H9 (cell line): ENCODE data around the gene SLC41A1. TPM values are rescaled to one million over a fixed set of nuclear protein-coding genes. Genes with fewer than 3 reads are reported as not detected.

Experiments
- DNase-seq: peaks from one replicate; pipeline ENCODE4 v3.0.0-alpha.2; 2017
- H2AFZ ChIP-seq: one replicate; pipeline ENCODE4 v1.6.1; 2013; ENCODE audit warnings: mild to moderate bottlenecking, low read length, control low read depth, moderate library complexity
- H2AK5ac ChIP-seq: 2 replicates; pipeline ENCODE4 v1.6.1; 2013; ENCODE audit warnings: low read length, control low read depth, mixed read lengths; ENCODE audit not compliant: insufficient read length
- H2BK120ac ChIP-seq: one replicate; pipeline ENCODE4 v1.6.1; 2013; ENCODE audit warnings: low read depth, mild to moderate bottlenecking, low read length, control low read depth, inconsistent platforms; ENCODE audit not compliant: poor library complexity, severe bottlenecking
- H2BK12ac ChIP-seq: 2 replicates; pipeline ENCODE4 v1.6.1; 2013; ENCODE audit warnings: low read length, control low read depth, mixed read lengths, low read depth; ENCODE audit not compliant: insufficient read length
- H2BK15ac ChIP-seq: 2 replicates; pipeline ENCODE4 v1.6.1; 2013; ENCODE audit warnings: low read depth, low read length, control low read depth
- H2BK20ac ChIP-seq: one replicate; pipeline ENCODE4 v1.6.1; 2013; ENCODE audit warnings: low read depth, mild to moderate bottlenecking, low read length, control low read depth, inconsistent platforms; ENCODE audit not compliant: poor library complexity, severe bottlenecking
- H2BK5ac ChIP-seq: 2 replicates; pipeline ENCODE4 v1.6.1; 2013; ENCODE audit warnings: low read length, control low read depth, mixed read lengths; ENCODE audit not compliant: insufficient read length
- H3K14ac ChIP-seq: 2 replicates; pipeline ENCODE4 v1.6.1; 2013; ENCODE audit warnings: low read length, control low read depth; ENCODE audit not compliant: insufficient read depth
- H3K18ac ChIP-seq: 2 replicates; pipeline ENCODE4 v1.6.1; 2013; ENCODE audit warnings: low read depth, mild to moderate bottlenecking, mixed read lengths, low read length, control low read depth; ENCODE audit not compliant: insufficient read length
- H3K23ac ChIP-seq: 2 replicates; pipeline ENCODE4 v1.6.1; 2013; ENCODE audit warnings: low read length, control low read depth, mixed read lengths, low read depth; ENCODE audit not compliant: insufficient read length
- H3K23me2 ChIP-seq: 2 replicates; pipeline ENCODE4 v1.6.1; 2013; ENCODE audit warnings: low read depth, mild to moderate bottlenecking, mixed read lengths, low read length, control low read depth; ENCODE audit not compliant: insufficient read length, poor library complexity, severe bottlenecking
- H3K27ac ChIP-seq: 2 replicates; pipeline ENCODE4 v1.5.1; 2013; ENCODE audit warnings: low read length, control low read depth, mixed read lengths, low read depth; ENCODE audit not compliant: insufficient read length
- H3K27me3 ChIP-seq: 2 replicates; pipeline ENCODE4 v1.6.1; 2013; ENCODE audit warnings: low read length, control low read depth, inconsistent platforms; ENCODE audit not compliant: insufficient read depth
- H3K4ac ChIP-seq: 2 replicates; pipeline ENCODE4 v1.6.1; 2013; ENCODE audit warnings: low read depth, mild to moderate bottlenecking, control low read depth, inconsistent platforms, low read length, moderate library complexity
- H3K4me1 ChIP-seq: 2 replicates; pipeline ENCODE4 v1.6.1; 2013; ENCODE audit warnings: low read length, control low read depth, inconsistent platforms; ENCODE audit not compliant: insufficient read depth
- H3K4me2 ChIP-seq: 2 replicates; pipeline ENCODE4 v1.6.1; 2013; ENCODE audit warnings: low read length, control low read depth, mixed read lengths; ENCODE audit not compliant: insufficient read length, insufficient read depth
- H3K56ac ChIP-seq: 2 replicates; pipeline ENCODE4 v1.6.1; 2013; ENCODE audit warnings: low read depth, mild to moderate bottlenecking, mixed read lengths, low read length, control low read depth; ENCODE audit not compliant: insufficient read length
- H3K79me1 ChIP-seq: 2 replicates; pipeline ENCODE4 v1.6.1; 2013; ENCODE audit warnings: low read depth, mild to moderate bottlenecking, moderate library complexity, low read length, control low read depth, inconsistent platforms; ENCODE audit not compliant: insufficient read depth, poor library complexity, severe bottlenecking
- H3K79me2 ChIP-seq: 2 replicates; pipeline ENCODE4 v1.6.1; 2013; ENCODE audit warnings: low read length, control low read depth, inconsistent platforms; ENCODE audit not compliant: insufficient read depth
- H3K9ac ChIP-seq: 2 replicates; pipeline ENCODE4 v1.6.1; 2013; ENCODE audit warnings: low read length, control low read depth, mixed read lengths; ENCODE audit not compliant: insufficient read length; ENCODE audit errors: extremely low read depth
- H3K9me3 ChIP-seq: one replicate; pipeline ENCODE4 v1.6.1; 2013; ENCODE audit warnings: low read depth, low read length, inconsistent platforms; ENCODE audit not compliant: control insufficient read depth
- H3T11ph ChIP-seq: one replicate; pipeline ENCODE4 v1.6.1; 2013; ENCODE audit warnings: mild to moderate bottlenecking, low read length, control low read depth, inconsistent platforms
- H4K20me1 ChIP-seq: one replicate; pipeline ENCODE4 v1.6.1; 2013; ENCODE audit not compliant: control insufficient read depth, insufficient read length, insufficient read depth
- H4K5ac ChIP-seq: 2 replicates; pipeline ENCODE4 v1.6.1; 2013; ENCODE audit warnings: low read depth, mild to moderate bottlenecking, mixed read lengths, low read length, control low read depth; ENCODE audit not compliant: insufficient read length
- H4K8ac ChIP-seq: replicated peaks from 2 replicates; pipeline ENCODE4 v1.6.1; 2013; ENCODE audit warnings: low read length, control low read depth, mixed read lengths, low read depth; ENCODE audit not compliant: insufficient read length
- H4K91ac ChIP-seq: 2 replicates; pipeline ENCODE4 v1.6.1; 2013; ENCODE audit warnings: low read depth, mild to moderate bottlenecking, moderate library complexity, mixed read lengths, low read length, control low read depth; ENCODE audit not compliant: insufficient read length
- H3K27ac Mint-ChIP-seq, 3 experiments: 2 replicates in 2 of 3; 3 replicates in 1 of 3; pipeline ENCODE4 v1.8.0; 2020 to 2021; ENCODE audit warnings: mixed read lengths in 3 of 3, mild to moderate bottlenecking in 1 of 3, moderate library complexity in 1 of 3
- H3K27me3 Mint-ChIP-seq: 2 replicates; pipeline ENCODE4 v1.8.0; 2021; ENCODE audit warnings: low read depth, mild to moderate bottlenecking, moderate library complexity, mixed read lengths
- H3K36me3 Mint-ChIP-seq, 3 experiments: 2 replicates in 2 of 3; 3 replicates in 1 of 3; pipeline ENCODE4 v1.8.0; 2020 to 2021; ENCODE audit warnings: low read depth in 3 of 3, mixed read lengths in 3 of 3; ENCODE audit not compliant: insufficient read depth in 1 of 3
- H3K4me1 Mint-ChIP-seq, 2 experiments: 2 replicates each; pipeline ENCODE4 v1.8.0; 2020; ENCODE audit warnings: mixed read lengths in 2 of 2
- H3K4me3 Mint-ChIP-seq, 2 experiments: 2 replicates in 1 of 2; 3 replicates in 1 of 2; pipeline ENCODE4 v1.8.0; 2020 to 2021; ENCODE audit warnings: mild to moderate bottlenecking in 2 of 2, mixed read lengths in 2 of 2, moderate library complexity in 1 of 2
- H3K9me3 Mint-ChIP-seq, 2 experiments: 2 replicates in 1 of 2; 3 replicates in 1 of 2; pipeline ENCODE4 v1.8.0; 2020; ENCODE audit warnings: mild to moderate bottlenecking in 2 of 2, mixed read lengths in 2 of 2, moderate library complexity in 1 of 2
- CTCF ChIP-seq: fragments of 200-600 bp; sonication (generic); conservative IDR thresholded peaks from 3 replicates; pipeline ENCODE4 v1.8.0; 2021; ENCODE audit warnings: antibody characterized with exemption, mild to moderate bottlenecking
- WGBS: extraction: QIAGEN DNeasy Blood & Tissue Kit; methylation state at CpG from one replicate; pipeline ENCODE4 v1.1.7; 2013; ENCODE audit warnings: missing lambda C conversion rate, low lambda C conversion rate, mixed read lengths; ENCODE audit not compliant: insufficient read length; ENCODE audit errors: extremely low coverage; 5-methylcytosine and 5-hydroxymethylcytosine counted together
- total RNA-seq: library from RNA; stranded (reverse); gene quantifications from 2 replicates; pipeline ENCODE4 v1.2.1, GENCODE V29; 2021

SLC41A1 gene
- total RNA-seq, 1 experiment from 2014 or later: 18.2 TPM

GRCh38 chr1:205834751-205835150 lies 21.8 kb upstream of the SLC41A1 start:
- Mint-ChIP-seq H3K4me1 (peaks cover 6% of the 10 kb centered on the region in 2 experiments; a peak in 2 of 4 replicates), H3K27ac (no peak overlapping the region), H3K36me3 (no peaks in the 10 kb centered on the region; a peak in 2 of 7 replicates), H3K27me3 (no peaks in the 10 kb centered on the region), H3K9me3 (no peaks in the 10 kb centered on the region), H3K4me3 (no peak overlapping the region)
- H2AK5ac ChIP-seq: no peak overlapping the region
- H2BK15ac ChIP-seq: no peak overlapping the region
- H2BK120ac ChIP-seq: no peak overlapping the region
- no peaks in the 10 kb centered on the region for H3K23me2 ChIP-seq
- H3K14ac ChIP-seq: no peak overlapping the region
- no peak overlapping the region for H3K27ac ChIP-seq
- H3K9me3 ChIP-seq: no peaks in the 10 kb centered on the region
- H3K79me1 ChIP-seq: peaks cover 3% of the 10 kb centered on the region
- no peak overlapping the region for H4K5ac ChIP-seq
- no peak overlapping the region for H2BK12ac ChIP-seq
- H3T11ph ChIP-seq: no peak overlapping the region
- no peak overlapping the region for H4K91ac ChIP-seq
- no peak for TF ChIP-seq CTCF
- no peak overlapping the region for H2BK5ac ChIP-seq
- H3K23ac ChIP-seq: no peak overlapping the region
- WGBS: no CpG with 5 or more reads among the region's 4 CpGs
- no peaks in the 10 kb centered on the region for H3K4me1 ChIP-seq
- H3K4ac ChIP-seq: no peak overlapping the region
- no peak for DNase-seq
- no peaks in the 10 kb centered on the region for H3K79me2 ChIP-seq
- H4K8ac ChIP-seq: no peak overlapping the region
- no peaks in the 10 kb centered on the region for H4K20me1 ChIP-seq
- H3K56ac ChIP-seq: no peak overlapping the region
- H2BK20ac ChIP-seq: no peak overlapping the region
- no peak overlapping the region for H2AFZ ChIP-seq
- no peaks in the 10 kb centered on the region for H3K27me3 ChIP-seq
- no peak overlapping the region for H3K18ac ChIP-seq
- no peak overlapping the region for H3K4me2 ChIP-seq
- no peak overlapping the region for H3K9ac ChIP-seq
